HG03060 (cell line): Measurements from ENCODE around the gene AGPAT2.

ENCODE experiments used
- ATAC-seq: cut with Tn5 transposase; IDR thresholded peaks from one replicate; pipeline ENCODE4 v1.9.1; 2021; ENCODE audit warnings: low read depth, moderate number of reproducible peaks; ENCODE audit not compliant: unreplicated experiment

The AGPAT2 gene

DNA sequence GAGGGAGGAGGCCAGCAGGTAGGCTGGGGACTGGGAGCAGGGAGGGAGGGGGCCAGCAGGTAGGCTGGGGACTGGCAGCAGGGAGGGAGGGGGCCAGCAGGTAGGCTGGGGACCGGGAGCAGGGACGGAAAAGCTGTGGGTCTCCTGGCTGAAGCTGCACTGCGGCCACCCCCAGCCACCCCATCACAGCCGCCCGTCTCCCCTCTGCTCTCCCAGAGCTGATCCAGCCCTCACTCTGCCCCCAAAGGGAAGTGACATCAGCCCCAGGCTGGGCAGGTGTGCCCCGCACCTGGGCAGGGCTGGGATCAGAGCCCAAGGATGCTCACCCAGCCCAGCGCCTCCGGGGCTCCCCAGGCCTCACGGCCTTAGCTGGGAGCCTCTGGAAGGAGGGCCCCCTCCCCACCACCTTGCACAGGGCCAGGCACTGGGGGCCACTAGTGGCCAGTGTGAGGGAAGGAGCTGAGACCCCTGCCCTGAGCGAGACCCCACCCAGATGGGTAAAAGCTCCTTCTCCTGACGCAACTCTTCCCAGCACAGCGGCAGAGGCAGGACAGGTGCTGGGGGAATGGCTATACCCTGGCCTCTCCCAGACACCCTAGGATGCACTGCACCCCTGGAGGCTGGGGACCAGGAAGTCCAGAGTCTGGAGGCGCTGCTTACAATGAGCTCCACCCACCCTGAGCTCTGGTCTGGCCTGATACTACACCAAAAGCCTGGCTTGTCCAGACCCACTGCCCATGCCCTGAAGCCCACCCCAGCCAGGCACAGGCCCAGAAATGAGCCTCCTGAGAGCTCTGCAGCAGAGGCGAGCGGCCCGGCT is 11.6 kb downstream of the AGPAT2 start:
- no peak for ATAC-seq

DNA sequence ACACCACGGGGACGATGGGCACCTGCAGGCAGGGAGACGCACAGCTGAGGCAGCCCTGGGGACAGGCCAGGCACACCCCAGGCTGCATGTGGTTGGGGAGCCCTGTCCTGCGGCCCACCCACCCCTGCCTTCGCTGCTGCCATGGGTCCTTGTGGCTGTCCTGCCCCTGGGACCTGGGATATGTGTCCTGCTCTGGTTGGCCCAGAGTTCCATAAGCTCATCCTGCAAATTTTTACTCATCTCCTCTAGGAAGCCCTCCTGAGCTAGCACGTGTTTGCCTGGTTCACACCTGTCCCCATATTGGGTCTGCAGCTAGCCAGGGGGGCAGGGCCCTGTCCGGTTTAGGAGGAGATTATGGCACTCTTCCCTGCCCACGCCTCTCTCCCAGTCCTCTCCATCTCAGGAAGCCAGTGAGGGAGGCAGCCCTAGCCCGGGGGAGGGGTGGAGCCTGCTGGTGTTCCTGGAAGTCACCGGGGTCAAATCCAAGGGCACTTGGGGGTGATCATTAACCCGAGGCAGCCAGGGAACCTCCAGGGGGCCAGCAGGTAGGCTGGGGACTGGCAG is 12.4 kb downstream of the AGPAT2 start:
- no peak for ATAC-seq

DNA sequence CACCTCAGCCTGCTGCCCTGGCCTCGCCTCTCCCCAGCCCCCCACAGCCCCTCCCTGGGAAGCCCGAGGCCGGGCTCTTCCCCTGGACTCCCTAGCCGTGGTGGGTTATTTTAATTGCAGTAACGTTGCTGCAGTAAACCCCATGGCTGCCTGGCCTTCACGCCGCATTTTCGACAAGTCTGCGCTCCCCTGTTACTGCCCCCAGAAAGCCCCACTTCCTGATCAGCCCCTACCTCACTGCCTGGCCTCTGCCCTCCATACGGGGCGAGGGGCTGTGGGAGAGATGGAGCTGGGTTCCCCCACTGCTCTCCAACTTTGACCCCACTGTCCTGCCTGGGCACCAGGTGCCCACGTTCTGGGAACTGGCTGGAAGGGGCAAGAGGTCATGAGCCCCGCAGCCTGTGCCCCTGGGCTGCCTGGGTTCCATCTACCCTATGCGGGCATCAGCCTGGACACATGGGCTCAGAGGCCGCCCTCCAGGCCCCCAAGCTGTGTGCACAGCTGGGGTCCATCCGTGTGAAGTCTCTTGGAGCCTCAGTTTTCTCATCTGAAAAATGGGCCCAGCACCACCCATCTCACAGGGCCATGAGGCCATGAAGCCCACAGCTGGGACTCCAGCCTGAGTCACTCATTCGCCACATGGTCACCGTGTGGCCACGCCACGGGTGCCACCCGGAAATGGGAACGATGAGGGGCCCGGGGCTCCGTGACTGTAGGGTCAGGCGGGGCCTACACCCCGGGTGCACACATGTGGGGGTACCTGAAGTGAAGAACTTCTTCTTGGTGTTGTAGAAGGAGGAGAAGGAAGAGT is 13.1 kb downstream of the AGPAT2 start:
- no peak for ATAC-seq

DNA sequence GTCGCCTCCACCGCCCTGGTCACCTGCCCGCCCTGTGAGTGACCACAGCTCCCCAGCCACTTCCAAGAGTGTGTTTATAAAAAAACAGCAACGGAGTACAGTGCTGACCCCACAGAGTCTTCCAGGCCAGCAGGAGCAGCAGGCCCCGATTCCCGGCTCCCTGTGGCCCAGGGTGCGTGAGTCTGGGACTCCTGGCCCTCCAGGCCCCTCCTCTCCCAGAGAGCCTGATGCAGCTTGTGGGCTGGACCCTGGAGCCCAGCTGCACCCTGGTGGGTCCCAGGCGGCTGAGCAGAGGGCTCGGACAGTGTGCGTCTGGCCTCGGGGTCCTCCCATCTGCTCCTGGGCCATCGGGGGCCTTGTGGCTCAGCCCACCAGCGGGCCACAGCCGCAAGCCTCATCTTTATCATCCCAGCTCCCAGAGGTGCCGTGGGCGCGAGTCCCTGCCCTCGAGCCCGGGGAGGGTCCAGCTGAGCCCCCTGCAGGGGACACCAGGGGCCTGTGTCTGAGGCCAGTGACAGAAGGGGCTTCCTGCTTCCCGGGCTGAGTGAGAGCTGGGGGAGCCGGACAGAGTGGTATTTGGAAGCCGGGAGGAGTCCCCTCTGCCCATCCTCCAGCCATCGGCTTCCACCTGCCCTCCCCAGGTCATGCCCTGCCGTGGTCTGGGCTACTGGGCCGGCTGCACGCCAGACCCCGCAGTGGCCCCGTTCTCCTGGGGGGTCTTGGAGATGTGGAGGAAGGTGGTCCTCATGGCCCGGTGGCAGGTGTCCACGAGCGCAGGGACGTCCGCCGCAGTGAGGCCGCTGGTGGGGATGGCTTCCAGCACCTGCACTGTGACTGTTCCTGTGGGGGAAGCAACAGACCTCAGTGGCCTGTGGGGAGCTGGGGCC is 13.9 kb downstream of the AGPAT2 start:
- no peak for ATAC-seq

DNA sequence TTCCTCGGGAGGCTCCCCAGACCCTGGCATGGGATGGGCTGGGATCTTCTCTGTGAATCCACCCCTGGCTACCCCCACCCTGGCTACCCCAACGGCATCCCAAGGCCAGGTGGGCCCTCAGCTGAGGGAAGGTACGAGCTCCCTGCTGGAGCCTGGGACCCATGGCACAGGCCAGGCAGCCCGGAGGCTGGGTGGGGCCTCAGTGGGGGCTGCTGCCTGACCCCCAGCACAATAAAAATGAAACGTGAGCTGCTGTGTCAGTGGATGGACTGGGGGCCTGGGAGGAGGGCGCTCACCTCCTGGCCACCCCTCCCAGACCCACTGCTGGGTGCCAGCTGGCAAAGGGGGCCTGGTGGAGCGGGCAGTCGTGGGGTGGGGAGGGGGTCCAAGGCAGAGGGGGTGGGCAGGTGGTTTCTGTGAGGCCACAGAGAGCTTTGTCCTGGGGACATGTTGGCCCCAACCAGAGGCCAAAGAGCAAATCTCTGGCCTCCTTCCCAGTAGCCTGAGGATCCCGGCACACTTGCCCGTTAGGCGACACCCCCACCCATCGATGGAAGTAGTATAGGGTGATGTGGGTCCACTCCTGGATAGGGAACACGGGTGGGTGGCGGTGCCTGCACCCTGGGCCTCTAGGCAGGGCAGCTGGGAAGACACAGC is 14.7 kb downstream of the AGPAT2 start:
- no peak for ATAC-seq

DNA sequence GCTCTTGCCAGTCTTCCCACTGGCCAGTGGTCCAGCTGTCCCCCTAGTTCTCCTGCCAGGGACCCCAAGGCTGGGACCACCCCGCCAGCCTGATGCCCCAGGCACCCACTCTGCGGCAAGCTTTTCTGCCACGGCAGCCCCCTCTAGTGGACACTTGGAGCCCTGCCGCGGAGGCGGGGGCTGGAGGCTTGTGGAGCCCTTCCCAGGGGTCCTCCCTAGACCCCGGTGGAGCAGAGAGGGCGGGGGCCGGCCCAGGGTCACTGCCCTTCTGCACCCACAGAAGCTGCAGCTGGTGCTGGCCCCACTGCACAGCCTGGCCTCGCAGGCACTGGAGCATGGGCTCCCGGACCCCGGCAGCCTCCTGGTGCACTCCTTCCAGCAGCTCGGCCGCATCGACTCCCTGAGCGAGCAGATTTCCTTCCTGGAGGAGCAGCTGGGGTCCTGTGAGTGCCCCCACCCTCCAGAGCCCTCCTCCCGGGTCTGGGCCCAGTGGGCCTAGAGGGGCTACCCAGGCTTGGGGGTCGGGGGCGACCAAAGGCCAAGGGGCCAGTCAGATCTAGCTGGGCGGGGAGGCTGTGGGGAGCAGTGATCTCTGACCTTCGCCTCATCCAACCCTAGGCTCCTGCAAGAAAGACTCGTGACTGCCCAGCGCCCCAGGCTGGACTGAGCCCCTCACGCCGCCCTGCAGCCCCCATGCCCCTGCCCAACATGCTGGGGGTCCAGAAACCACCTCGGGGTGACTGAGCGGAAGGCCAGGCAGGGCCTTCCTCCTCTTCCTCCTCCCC is 15.4 kb downstream of the AGPAT2 start:
- ATAC-seq, result no peak

DNA sequence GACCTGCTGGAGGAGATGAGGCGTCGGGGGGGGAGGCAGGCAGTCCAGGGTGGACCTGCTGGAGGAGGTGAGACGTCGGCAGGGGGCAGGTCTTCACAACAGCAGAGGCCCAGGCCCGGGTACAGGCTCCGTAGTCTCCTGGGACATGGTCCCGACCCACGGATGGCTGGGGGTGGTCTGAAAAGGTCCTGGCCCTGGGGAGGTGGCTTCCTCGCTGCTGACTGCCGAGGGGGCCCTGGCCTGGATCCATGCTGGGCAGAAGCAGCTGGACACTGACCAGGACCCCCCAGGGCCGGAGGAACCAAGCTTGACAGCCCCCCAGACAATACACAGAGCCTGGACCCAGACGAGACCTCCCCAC is 16.0 kb downstream of the AGPAT2 start:
- no peak for ATAC-seq

DNA sequence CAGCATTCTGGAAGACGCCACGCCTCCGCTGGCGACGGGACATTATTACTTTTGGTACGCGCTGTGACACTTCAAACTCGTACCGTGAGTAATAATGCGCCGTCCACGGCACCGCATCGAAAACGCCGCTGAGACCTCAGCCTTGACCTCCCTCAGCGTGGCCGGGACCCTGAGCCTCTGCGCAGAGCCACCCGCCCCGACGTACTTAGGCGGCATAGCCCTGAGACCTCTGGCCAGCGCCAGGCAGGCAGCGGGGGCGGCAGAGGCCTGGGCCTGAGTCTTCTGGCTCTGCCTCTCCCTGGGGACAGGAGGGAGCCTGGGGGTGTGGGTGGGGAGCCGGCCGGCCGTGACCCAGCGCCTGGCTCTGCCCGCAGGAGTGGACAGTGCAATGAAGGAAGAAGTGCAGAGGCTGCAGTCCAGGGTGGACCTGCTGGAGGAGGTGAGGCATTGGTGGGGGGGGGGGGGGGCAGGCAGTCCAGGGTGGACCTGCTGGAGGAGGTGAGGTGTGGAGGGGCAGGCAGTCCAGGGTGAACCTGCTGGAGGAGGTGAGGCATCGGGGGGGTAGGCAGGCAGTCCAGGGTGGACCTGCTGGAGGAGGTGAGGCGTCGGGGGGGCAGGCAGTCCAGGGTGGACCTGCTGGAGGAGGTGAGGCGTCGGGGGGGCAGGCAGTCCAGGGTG is 16.5 kb downstream of the AGPAT2 start:
- ATAC-seq, result no peak

DNA sequence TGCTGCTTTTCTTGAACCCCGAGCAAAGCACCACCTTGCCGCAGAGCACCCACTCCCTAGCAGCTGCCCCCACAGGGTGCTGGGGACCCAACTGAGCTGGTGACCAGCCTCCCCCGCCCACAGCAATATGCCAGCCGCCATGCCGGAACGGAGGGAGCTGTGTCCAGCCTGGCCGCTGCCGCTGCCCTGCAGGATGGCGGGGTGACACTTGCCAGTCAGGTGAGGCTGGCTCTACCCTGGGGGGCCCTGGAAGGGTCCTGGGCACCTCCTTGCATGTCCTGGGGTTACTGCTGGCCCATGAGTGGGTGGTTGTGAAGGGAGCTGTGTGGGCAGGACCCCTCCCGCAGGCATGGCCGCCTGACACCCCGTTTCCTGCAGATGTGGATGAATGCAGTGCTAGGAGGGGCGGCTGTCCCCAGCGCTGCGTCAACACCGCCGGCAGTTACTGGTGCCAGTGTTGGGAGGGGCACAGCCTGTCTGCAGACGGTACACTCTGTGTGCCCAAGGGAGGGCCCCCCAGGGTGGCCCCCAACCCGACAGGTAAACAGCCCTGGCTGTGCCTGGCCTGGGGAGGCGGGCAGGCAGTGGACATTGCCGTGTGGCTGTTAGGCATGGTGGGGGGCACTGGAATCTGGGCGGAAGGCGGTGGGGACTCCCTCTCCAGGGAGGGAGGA is 17.3 kb downstream of the AGPAT2 start:
- no peak for ATAC-seq

DNA sequence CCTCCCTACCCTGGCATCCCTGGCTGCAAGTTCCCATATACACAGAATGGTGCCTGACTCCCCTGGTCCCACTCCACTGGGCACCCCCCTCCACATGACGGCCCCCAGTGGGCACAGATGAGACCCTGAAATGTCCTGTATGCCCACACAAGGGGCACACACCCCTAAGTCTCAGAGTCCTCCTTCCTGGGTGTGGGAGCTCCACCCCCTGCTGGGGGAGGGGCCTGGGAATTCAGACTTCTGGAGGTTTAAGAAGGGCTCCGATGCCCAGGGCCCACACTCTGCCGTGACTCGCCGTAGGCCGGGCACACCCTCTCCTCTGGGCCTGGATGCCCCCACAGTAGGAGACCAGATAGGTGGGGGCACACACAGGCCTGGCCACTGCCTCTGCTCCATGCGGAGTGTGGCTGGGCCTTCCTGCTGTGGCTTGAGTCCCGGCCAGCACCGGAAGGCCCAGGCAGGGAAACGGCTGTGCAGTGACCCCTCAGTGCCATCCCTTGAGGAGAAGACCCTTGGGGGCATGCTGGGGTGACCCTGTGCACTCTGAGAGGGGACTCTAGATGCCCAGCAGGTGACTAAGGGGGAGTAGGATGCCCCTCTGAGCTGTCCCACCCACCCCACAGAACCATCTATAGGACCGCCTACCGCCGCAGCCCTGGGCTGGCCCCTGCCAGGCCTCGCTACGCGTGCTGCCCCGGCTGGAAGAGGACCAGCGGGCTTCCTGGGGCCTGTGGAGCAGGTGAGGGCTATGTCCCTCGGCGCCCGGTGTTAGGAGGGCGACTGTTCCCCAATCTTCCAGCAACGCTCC is 18.1 kb downstream of the AGPAT2 start:
- ATAC-seq, result no peak

DNA sequence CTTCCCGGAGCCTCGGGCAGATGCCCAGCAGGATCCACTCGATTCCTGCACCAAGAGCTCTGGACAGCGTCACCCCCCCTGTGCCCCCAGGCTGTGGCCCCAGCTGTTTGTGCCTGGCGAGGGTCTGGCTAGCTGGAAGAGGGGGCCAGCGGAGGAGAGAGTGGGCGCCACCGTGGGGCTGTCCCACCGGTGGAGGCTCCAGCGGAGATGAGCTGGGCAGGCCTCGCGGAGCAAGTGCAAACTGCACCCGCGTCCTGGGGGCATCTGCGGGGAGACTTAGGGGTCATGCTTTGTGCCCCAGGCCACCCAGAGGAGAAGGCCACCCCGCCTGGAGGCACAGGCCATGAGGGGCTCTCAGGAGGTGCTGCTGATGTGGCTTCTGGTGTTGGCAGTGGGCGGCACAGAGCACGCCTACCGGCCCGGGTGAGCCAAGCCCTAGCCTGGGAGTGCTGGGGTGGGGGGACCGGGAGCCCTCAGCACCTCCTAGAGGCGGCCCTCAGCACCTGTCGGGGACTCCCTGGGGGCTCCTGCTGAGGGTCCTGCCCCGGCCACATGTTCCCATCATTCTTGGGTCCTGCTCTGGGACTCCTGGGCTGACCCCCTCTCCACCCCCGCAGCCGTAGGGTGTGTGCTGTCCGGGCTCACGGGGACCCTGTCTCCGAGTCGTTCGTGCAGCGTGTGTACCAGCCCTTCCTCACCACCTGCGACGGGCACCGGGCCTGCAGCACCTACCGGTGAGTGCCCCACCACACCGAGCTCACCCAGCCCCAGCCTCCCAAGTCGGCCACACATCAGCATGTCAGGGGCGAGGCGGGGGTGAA is 19.1 kb downstream of the AGPAT2 start:
- ATAC-seq, result no peak

DNA sequence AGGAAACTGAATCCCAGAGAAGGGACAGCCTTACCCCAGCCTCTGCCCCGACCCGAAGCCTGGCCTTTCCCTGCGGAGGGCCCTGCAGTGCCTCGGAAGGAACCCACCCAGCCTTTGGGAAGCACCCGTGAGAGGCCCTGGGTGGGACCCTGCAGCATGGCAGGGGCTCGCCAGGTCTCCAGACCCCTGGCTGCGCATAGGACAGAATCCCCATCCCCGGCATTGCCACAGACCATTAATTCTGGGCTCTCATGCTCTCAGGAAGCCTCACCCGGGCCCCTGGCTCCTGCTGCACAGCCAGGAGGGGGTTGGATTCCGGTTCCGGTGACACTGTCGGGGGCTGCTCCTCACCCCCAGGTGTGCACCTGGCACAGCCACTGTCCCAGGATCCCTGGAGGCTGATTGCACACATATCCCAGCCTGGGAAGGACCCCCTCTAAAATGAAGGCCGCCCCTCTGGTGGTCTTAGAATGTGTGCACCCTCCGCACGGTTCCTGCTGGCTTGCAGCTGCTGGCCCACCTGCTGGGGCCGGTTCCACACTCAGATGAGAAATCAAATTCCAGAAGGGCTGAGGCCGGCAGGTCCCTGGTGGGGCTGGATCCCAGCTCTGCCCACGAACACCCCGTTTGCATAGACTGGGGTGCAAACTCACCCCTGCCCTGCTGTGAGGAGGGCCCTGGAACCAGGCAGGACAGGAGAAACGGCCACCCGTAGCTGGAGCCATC is 19.9 kb downstream of the AGPAT2 start:
- no peak for ATAC-seq

DNA sequence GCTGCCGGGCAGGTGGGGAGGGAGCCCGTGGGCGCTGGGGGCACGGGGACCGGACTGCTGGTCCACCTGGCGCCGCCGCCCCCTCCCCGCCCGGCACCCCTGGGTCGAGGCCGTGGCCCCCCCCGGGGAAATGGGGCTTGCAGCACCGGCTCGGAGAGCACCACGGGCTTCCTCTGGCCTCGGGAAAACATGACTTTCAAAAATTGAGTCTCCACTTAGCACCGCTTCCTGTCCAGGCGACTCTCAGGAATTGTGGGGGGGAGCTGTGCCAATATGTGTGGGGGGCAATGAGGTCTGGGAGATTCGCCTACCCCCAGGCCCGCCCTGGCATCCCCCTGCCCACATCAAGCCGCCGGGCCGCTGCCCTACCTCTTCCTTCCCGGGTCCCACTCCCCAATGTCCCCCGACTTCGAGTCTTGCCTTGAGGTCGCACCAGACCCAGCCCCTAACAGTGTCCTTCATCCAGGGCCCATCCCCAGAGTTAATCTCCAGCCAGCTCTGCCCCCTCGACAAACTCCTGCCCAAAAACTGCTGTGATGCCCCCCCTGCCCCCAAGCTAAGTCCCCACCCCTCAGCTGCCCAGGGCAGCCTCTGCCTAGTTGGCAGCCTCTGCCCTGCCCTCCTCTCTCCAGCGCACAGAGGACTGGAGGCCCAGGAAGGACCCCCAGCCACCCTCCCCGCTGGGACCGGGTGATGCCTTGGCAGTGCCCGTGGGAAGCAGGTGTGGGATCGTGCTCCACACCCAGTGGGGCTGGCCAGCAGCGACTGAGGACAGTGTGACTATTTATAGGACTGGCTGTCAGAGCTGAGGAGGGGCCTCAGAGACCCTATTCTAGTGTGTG is 20.7 kb downstream of the AGPAT2 start:
- ATAC-seq, result no peak

DNA sequence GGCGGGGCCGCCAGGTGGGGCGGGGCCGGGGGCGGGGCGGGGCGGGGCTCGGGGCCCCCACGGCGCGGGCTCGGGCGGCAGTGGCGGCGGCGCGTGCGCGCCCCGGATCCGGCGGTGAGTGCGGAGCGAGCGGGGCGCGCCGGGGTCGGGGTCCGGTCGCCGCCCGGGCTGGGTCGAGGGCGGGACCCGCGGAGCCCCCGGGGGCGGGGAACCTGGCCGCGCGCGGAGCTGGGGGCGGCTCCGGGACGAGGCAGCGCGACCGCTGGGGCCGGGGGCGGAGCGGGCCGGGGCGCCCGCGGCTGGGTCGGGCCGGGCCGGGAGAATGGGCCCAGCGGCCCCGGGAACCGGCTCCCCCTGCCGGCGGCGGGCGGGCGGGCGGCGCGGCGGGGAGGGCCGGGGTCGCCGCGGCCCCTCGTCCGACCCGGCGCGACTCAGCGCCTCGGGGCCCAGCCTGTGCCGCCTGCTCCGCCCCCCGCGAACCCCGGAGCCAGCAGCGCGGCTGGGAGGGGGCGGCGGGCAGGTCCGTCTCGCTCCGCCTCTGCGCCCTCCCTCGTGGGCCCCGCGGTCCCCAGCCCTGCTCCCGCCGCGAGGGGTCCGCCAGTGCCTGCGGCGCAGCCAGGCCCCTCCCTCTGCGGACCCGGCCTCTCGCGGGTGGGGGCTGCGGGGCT is 21.4 kb downstream of the AGPAT2 start:
- no peak for ATAC-seq
